Measurements from ENCODE around the gene XRCC1. TPM values are rescaled to one million over a fixed set of nuclear protein-coding genes. Genes with fewer than 3 reads are reported as not detected.

Gene XRCC1
- total and polyA plus RNA-seq, 2 of the 8 experiments (the other 6 are each of a cell fraction or from before 2014, with no cell fraction given) = 42.5 to 44.4 TPM

DNA sequence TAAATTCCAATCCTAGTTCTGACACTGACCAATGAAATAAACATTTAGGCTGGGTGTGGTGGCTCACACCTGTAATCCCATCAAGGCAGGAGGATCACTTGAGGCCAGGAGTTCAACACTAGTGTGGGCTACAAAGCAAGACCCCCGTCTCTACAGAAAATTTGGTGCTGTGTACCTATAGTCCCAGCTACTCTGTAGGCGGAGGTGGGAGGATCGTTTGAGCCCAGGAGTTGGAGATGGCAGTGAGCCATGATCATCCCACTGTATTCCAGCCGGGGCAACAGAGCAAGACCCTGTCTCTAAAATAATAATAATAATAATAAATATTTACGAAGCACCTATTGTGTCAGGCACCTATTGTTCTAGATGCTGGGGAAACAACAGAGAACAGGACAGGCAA, 13.9 kb upstream of the XRCC1 start:
- no peak overlapping the region for H3K9ac ChIP-seq (replicated peaks in 1 of 4; ENCODE audit: extremely low read depth in 1 of 4, low read depth in 3 of 4, low read length in 3 of 4)

More for the DNA sequence above, 13.9 kb upstream of the XRCC1 start:
- no peak overlapping the region for H3K27ac ChIP-seq (ENCODE audit: low read depth, low read length)
- H3K56ac ChIP-seq (replicated peaks; ENCODE audit: insufficient read length, low read depth, low read length) = no peak overlapping the region
- no peak overlapping the region for H2AK5ac ChIP-seq (ENCODE audit: low read depth, low read length)
- H3K9me3 ChIP-seq (ENCODE audit: insufficient read depth in 2 of 2, low read depth in 1 of 2, low read length in 1 of 2) = no peaks in the 10 kb centered on the region
- no peak overlapping the region for H3K14ac ChIP-seq (ENCODE audit: insufficient read length)
- no peak overlapping the region for H2AFZ ChIP-seq (ENCODE audit: low read length)
- peaks cover 7% of the 10 kb centered on the region in 2 experiments for H4K20me1 ChIP-seq (replicated peaks in 1 of 2; ENCODE audit: control insufficient read depth in 1 of 2, insufficient read depth in 2 of 2, low read length in 2 of 2)
- H3K4me3 ChIP-seq (ENCODE audit: extremely low read depth in 1 of 4, insufficient read depth in 2 of 4, low read depth in 3 of 4, low read length in 4 of 4) = no peak overlapping the region
- no peak overlapping the region for H2BK15ac ChIP-seq (ENCODE audit: low read length)
- no peaks in the 10 kb centered on the region for H3K23me2 ChIP-seq (ENCODE audit: low read depth, low read length)
- no peak overlapping the region for H3K4ac ChIP-seq (replicated peaks; ENCODE audit: insufficient read length, low read depth, low read length)
- no peak overlapping the region for H4K91ac ChIP-seq (replicated peaks; ENCODE audit: insufficient read length, low read length)
- no peak overlapping the region for H4K8ac ChIP-seq (ENCODE audit: extremely low read depth, insufficient read depth, low read length)
- H3K79me2 ChIP-seq (ENCODE audit: control insufficient read depth in 1 of 2, insufficient read depth in 2 of 2, low read length in 2 of 2) = no peaks in the 10 kb centered on the region
- H3K23ac ChIP-seq (ENCODE audit: insufficient read length) = no peak overlapping the region
- peaks cover 3 to 21% (median 10%) of the 10 kb centered on the region in 4 experiments; a peak in 5 of 8 replicates for H3K36me3 ChIP-seq (ENCODE audit: control insufficient read depth in 2 of 4, insufficient read depth in 4 of 4, low read length in 3 of 4)
- DNase-seq (ENCODE audit: low read depth in 1 of 2, low spot score in 2 of 2) (no peak), FAIRE-seq (no peak)
- TF ChIP-seq KDM1A (IDR thresholded peaks at IDR 0.05; ENCODE audit: borderline replicate concordance, low read length) = no peak
- no peak for TF ChIP-seq TAF1 (IDR thresholded peaks at IDR 0.05; ENCODE audit: low read depth, low read length)
- TF ChIP-seq TCF12 (IDR thresholded peaks at IDR 0.05; ENCODE audit: low read depth, low read length) = no peak
- no peak overlapping the region for H3K18ac ChIP-seq (ENCODE audit: extremely low read depth, low read length)
- no peak overlapping the region for H2BK12ac ChIP-seq (ENCODE audit: low read depth, low read length)
- ChIA-PET CTCF (ENCODE audit: partially characterized antibody) (interaction anchor here (0.6 to 2.8 kb wide), 6 partner anchors 12 to 1013 kb away, joined by 3 to 16 read pairs (median 5); no protein-coding TSS in a partner anchor), POLR2A (ENCODE audit: partially characterized antibody) (interaction anchor here (2.0 to 3.1 kb wide), 2 partner anchors 9 to 12 kb away, joined by 6 to 14 read pairs; no protein-coding TSS in a partner anchor)
- no peak overlapping the region for H2BK20ac ChIP-seq (ENCODE audit: low read length)
- H3K4me2 ChIP-seq (ENCODE audit: insufficient read depth in 1 of 2, low read depth in 2 of 2, low read length in 2 of 2) = no peak overlapping the region
- no peak overlapping the region for H4K5ac ChIP-seq (ENCODE audit: insufficient read length, low read depth, low read length)
- 87% methylated on average over 5 of the region's 5 CpGs; no CpG with 5 or more reads in 1 of the 2 experiments for WGBS, 2 experiments (ENCODE audit: extremely low coverage in 1 of 2, insufficient coverage in 1 of 2, insufficient read length in 1 of 2, insufficient replicate concordance in 2 of 2, low coverage in 1 of 2, low lambda C conversion rate in 2 of 2, missing lambda C conversion rate in 1 of 2)
- H2BK5ac ChIP-seq (ENCODE audit: low read depth, low read length) = no peak overlapping the region
- H3K4me1 ChIP-seq (replicated peaks in 1 of 4; ENCODE audit: control insufficient read depth in 3 of 4, insufficient read depth in 4 of 4, low read length in 3 of 4) = no peaks in the 10 kb centered on the region
- H3K27me3 ChIP-seq (replicated peaks in 1 of 4; ENCODE audit: control insufficient read depth in 3 of 4, extremely low read depth in 1 of 4, insufficient read depth in 3 of 4, low read length in 3 of 4) = no peaks in the 10 kb centered on the region
- H2BK120ac ChIP-seq (replicated peaks; ENCODE audit: low read depth, low read length) = no peak overlapping the region
- H3K79me1 ChIP-seq (ENCODE audit: low read depth, low read length) = no peaks in the 10 kb centered on the region; the same call in none of the 2 replicates
